HAP-1 (cell line): ENCODE measurements around the gene CDC42EP2.
A peak's percentile ranks its signal among the peaks of the same experiment; 100 is the strongest.

Source experiments
- DNase-seq, 2 experiments: peaks; one replicate each; pipeline ENCODE4 v3.0.0-alpha.2; 2016 to 2020; ENCODE audit warnings: low spot score in 2 of 2
- H3K27me3 ChIP-seq: fragments of 250-450 bp; sonication (Bioruptor Pico); 2 replicates; pipeline ENCODE4 v1.5.1; 2020; ENCODE audit warnings: low read depth, mild to moderate bottlenecking, moderate library complexity
- H3K36me3 ChIP-seq: fragments of 250-450 bp; sonication (Bioruptor Pico); replicated peaks from 2 replicates; pipeline ENCODE4 v1.5.1; 2020; ENCODE audit warnings: mild to moderate bottlenecking
- H3K4me1 ChIP-seq: fragments of 250-450 bp; sonication (Bioruptor Pico); 2 replicates; pipeline ENCODE4 v1.5.1; 2020; ENCODE audit warnings: mild to moderate bottlenecking
- H3K4me3 ChIP-seq: fragments of 250-450 bp; sonication (Bioruptor Pico); 2 replicates; pipeline ENCODE4 v1.5.1; 2020; ENCODE audit warnings: mild to moderate bottlenecking, moderate library complexity
- H3K9me3 ChIP-seq: fragments of 250-450 bp; sonication (Bioruptor Pico); 2 replicates; pipeline ENCODE4 v1.5.1; 2020; ENCODE audit warnings: mild to moderate bottlenecking, moderate library complexity
- in situ Hi-C: fragments of 300-500 bp; cut with MboI; formaldehyde crosslinking; loops from 3 replicates; pipeline ENCODE4 v1.14.3; 2020; ENCODE audit warnings: low sequenced_read_pairs, inconsistent platforms, mixed read lengths

The CDC42EP2 gene

DNA sequence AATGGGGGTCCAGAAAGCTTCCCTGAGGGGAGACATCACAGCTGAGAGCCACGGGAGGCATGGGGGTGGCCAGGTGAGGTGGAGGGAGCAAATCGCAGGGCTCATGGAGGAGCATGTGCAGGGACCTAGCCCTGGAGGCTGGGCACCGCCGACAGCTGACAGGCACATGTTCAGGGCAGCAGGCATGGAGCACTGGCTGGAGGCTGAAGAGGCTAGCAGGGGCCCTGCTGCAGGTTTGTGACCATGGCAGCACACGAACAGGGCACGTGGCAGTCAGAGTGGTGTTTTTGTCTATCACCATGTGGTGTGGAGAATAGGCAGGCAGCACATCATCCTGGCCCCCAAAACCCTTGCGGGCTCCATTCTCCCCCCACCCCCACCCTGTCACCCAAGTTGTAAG lies 10.1 kb upstream of the CDC42EP2 start:
- no peaks in the 10 kb centered on the region for H3K4me1 ChIP-seq
- H3K27me3 ChIP-seq: no peaks in the 10 kb centered on the region
- H3K4me3 ChIP-seq: no peak overlapping the region
- no peaks in the 10 kb centered on the region for H3K9me3 ChIP-seq
- peaks cover 24% of the 10 kb centered on the region for H3K36me3 ChIP-seq
- in situ Hi-C loops: no loop called here
- no peak for DNase-seq

DNA sequence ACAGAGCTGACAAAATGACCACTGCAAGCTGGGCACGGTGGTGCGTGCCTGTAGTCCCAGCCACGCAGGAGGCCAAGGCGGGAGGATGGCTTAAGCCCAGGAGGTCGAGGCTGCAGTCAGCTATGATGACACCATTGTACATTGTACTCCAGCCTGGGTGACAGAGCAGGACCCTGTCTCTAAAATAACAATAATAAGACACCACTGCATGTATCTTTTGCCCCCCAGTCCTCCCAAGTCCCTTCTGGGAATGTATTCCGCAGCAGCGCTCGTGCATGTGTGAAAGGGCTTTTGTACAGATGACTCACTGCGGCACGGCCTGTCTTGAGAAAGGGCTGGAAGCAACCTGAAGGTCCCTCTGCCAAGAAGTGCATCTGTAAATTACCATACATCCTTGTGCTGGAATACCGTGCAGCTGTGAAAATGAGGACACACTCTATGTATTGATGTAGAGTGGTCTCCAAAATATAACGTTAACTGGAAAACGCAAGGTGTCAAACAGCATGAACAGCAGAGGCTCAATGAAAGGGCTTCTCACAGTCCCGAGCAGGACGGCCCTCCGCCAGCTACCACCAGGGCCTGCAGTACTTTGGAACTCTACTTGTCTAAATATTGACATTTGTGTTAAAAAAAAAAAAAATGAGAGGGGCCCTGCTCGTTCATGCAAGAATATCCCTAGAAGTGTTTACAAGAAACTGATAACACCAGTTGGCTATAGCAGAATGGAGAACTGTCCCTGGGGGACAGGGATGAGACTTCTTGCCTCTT lies 9.0 kb upstream of the CDC42EP2 start:
- H3K36me3 ChIP-seq: peaks cover 20% of the 10 kb centered on the region
- H3K4me3 ChIP-seq: no peak overlapping the region
- H3K9me3 ChIP-seq: no peaks in the 10 kb centered on the region
- no peak for DNase-seq
- H3K27me3 ChIP-seq: no peaks in the 10 kb centered on the region
- H3K4me1 ChIP-seq: no peaks in the 10 kb centered on the region
- in situ Hi-C loops: no loop called here

DNA sequence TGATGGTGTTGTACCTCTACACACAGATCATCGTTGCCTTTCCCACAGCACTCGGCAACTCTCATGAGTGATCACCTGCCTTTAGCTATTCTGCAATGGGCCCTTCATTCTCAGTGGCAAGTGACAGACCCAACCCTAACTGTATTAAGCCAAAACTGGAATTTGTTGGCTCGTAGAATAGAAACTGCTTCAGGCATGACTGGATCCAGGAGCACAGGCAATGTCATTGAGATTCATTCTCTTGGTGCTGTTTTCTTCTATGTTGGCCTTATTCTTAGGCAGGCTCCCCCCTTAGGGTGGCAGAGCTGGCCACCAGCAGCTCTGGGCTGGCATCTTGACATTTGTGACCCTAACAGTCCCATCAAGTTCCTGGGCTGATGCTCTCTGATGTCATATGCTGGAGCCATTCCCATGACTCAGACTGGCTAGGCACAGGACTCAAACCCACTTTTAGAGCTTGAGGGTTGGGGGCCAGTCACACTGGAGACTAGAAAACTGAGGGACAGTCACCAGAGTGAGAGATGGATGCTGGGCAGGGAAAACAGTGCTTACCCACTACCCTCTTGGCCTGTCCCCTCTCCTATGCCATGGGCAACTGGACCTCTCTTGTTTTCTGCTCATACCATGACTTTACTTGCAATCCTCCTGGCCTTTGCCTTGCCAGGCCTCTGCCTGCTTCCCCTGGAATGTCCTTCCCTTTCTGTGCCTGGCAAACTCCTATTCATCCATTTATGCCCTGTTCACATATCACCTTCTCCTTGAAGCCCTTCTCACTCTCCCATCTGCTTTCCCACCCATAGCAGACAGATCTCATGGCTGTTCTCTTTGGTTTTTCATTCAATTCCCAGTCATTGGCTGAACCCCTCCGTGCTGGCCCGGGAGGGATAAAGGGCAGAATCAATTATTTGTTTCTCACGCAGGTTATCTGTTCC lies 7.1 kb upstream of the CDC42EP2 start:
- DNase-seq: no peak
- no peaks in the 10 kb centered on the region for H3K9me3 ChIP-seq
- H3K27me3 ChIP-seq: no peaks in the 10 kb centered on the region
- in situ Hi-C loops: no loop called here
- no peaks in the 10 kb centered on the region for H3K4me1 ChIP-seq
- H3K36me3 ChIP-seq: peaks cover 7% of the 10 kb centered on the region
- H3K4me3 ChIP-seq: no peak overlapping the region

DNA sequence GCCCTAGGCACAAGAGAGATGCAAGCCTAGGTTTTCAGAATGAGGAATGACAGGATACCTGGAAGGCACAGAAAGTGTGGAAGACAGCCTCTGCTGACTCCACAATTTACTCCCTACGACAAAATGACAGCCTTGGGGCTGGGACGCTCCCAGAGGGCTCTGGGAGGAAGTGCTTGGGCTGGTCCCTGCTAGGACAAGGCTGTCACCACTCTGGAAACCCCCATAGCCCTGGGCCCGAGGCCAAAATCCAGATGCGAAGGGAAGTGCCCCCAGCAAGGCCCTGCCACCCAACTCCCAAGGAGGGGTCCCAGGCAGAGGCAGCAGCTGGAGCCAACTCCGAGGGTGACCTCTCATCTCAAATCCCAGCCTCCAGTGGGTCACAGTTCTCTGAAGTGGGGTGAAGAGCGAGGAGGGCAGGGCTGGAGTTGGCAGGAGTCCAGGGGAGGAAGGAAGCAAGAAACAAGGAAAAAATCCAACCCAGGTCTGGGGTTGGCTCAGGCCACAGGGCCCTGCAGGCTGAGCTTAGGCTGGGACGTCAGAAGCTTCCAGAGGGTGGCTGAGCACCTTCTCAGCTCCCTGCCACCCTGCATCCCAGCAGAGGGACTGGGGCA lies 6.3 kb upstream of the CDC42EP2 start:
- DNase-seq: no peak
- H3K4me3 ChIP-seq: no peak overlapping the region

DNA sequence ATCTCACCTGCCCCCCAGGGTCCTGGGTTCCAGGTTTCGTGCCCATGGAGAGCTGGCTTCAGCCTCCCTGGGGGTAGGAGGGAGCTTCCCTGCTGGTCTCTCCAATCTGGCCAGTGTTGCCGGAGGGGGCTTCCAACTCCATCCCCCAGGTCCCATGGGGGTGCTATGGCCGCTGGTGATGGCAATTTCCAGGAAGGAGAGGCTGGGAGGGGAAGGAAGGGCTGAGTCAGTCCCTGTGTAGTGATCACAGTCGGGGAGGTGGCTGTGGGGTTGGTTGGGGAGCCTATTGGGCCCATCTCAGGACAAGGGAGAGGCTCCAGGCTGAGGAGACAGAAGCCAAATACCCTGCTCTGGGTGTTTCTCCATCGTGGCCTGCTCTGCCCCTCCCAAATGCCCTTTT lies 5.7 kb upstream of the CDC42EP2 start:
- Histone ChIP-seq H3K4me1 (no peaks in the 10 kb centered on the region), H3K27me3 (no peaks in the 10 kb centered on the region), H3K36me3 (peaks cover 1% of the 10 kb centered on the region), H3K9me3 (no peaks in the 10 kb centered on the region), H3K4me3 (no peak overlapping the region)
- DNase-seq: no peak
- in situ Hi-C loops: no loop called here

More for the DNA sequence above, 6.3 kb upstream of the CDC42EP2 start:
- Histone ChIP-seq H3K4me1 (no peaks in the 10 kb centered on the region), H3K9me3 (no peaks in the 10 kb centered on the region), H3K27me3 (no peaks in the 10 kb centered on the region), H3K36me3 (peaks cover 7% of the 10 kb centered on the region)
- in situ Hi-C loops: no loop called here

DNA sequence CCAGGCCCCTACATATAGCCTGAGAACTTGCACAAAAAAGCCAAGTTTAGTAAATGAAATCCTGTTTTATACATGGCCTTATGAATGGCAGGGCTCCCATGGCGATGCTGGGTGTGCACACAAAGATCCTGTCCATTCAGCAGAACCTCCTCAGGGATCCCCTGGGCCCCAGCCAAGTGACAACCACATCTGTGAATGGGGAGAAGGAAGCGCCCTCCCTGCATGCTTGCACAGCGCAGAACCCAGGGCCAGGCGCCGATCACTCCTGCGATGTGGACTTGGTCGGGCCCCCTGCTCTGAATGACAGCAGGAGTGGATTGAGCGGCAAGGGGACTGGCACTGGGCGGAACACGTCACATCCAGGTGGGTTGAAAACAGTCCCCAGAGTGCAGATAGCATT lies 4.5 kb upstream of the CDC42EP2 start:
- Histone ChIP-seq H3K9me3 (no peaks in the 10 kb centered on the region), H3K4me3 (no peak overlapping the region), H3K27me3 (no peaks in the 10 kb centered on the region), H3K36me3 (no peaks in the 10 kb centered on the region; the same call in none of the 2 replicates), H3K4me1 (peaks cover 2% of the 10 kb centered on the region; the same call in 1 of the 2 replicates)
- in situ Hi-C loops: no loop called here
- DNase-seq: no peak

DNA sequence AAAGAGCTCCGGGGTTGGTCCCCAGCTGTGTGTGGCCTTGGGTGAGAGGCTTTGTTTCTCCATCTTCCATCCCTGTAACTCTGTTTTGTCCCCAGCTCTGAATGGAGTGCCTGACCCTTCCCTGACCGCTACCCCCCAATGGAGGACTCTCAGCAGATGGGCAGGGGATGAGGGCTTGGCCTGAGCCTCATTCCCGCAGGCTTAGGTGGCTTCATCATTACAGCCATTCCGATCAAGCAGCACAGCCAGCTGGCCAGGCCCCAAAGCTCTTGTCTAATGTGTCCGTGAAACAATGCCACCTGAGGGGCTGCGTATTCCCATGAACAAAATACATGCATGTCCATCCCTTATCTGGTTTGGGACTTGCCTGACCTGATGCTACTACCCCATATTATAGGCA lies 3.9 kb upstream of the CDC42EP2 start:
- Histone ChIP-seq H3K36me3 (no peaks in the 10 kb centered on the region; the same call in none of the 2 replicates), H3K4me3 (no peak overlapping the region), H3K4me1 (peaks cover 2% of the 10 kb centered on the region; the same call in 1 of the 2 replicates), H3K9me3 (no peaks in the 10 kb centered on the region), H3K27me3 (no peaks in the 10 kb centered on the region)
- in situ Hi-C loops: no loop called here
- DNase-seq: no peak

DNA sequence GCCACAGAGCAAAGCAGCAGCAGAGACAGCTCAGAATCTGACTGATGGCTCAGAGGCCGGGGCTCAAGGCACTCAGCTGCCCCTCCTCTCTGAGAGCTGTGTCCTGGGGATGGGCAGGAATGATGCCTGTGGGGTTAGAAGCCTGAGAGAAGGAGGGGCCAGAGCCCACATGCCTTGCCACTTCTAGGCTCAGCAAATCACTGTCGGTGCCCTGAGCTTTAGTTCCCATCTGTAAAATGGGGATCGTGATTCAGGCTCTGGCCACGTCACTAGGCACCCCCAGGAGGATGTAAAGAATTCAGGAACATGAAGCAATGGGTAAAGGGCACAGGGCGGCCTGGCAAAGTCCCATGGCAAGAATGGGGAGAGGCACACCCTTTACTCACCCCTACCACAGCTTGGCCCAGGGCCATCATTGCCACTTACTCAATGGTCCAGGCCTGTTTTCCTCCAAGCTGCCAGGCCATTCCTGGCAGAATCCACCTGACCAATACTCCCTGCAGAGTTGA lies 3.4 kb upstream of the CDC42EP2 start:
- no peak for DNase-seq
- in situ Hi-C loops: no loop called here
- Histone ChIP-seq H3K4me3 (no peak overlapping the region), H3K4me1 (peaks cover 7% of the 10 kb centered on the region; the same call in 1 of the 2 replicates), H3K36me3 (no peaks in the 10 kb centered on the region; the same call in 1 of the 2 replicates), H3K9me3 (no peaks in the 10 kb centered on the region), H3K27me3 (no peaks in the 10 kb centered on the region)

DNA sequence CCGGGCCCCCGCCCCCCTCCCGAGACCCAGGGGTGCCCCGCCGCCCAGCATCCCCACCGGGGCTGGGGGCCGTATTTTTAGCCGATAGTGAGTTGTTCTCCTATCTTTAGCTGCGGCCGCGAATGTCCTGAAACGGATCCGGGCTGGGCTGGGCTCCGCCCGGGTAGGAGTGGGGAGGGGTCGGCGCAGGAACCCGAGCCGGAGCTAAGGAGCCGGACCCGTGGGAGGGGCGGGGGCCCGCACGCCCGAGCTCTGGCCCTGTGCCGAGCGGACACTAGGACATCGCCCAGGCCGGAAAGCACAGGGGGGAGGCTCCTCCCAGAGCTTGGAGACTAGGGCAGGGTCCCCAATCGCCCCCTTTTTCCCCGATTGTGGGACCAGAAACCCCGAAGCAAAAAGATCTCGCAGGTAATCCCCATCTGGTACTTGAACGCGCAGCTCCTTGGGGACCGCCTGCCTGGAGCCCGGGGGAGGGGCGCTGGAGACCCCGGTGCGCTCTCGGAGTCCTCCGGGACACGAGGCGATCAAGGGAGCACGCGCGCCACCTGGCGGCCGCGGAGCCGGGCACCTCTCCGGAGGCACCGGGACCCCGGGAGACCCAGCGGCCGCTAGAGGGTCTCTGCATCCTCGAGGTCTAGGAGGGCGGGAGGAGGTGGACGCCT lies 669 bp downstream of the CDC42EP2 start:
- peak; percentile 79 to 95 for DNase-seq
- no peaks in the 10 kb centered on the region for H3K9me3 ChIP-seq
- no peaks in the 10 kb centered on the region for H3K27me3 ChIP-seq
- peaks cover 1% of the 10 kb centered on the region; the same call in 1 of the 2 replicates for H3K36me3 ChIP-seq
- in situ Hi-C loops: no loop called here
- peak overlapping the region; percentile 92 for H3K4me3 ChIP-seq
- H3K4me1 ChIP-seq: peaks cover 16% of the 10 kb centered on the region

DNA sequence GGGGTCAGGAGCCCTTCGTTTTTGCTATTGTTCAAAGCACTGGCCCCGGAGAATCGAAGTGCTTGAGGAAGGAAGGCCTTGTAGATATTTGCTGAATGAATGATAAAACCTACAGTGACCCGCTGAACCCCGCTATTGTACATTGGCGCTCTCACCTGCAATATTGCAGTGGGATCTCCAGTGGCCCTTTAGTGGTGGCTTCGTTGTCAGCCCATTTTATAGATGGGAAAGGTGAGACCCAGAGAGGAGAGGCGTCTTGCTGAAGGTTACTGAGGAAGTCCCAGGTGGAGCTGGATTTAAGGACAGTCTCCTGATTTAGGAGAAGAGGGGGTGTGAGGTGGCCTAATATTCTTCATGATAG lies 1.2 kb downstream of the CDC42EP2 start:
- no peak for DNase-seq
- Histone ChIP-seq H3K36me3 (peaks cover 7% of the 10 kb centered on the region; the same call in 1 of the 2 replicates), H3K27me3 (no peaks in the 10 kb centered on the region), H3K9me3 (no peaks in the 10 kb centered on the region), H3K4me1 (peaks cover 16% of the 10 kb centered on the region), H3K4me3 (peak overlapping the region; percentile 92)
- in situ Hi-C loops: no loop called here

DNA sequence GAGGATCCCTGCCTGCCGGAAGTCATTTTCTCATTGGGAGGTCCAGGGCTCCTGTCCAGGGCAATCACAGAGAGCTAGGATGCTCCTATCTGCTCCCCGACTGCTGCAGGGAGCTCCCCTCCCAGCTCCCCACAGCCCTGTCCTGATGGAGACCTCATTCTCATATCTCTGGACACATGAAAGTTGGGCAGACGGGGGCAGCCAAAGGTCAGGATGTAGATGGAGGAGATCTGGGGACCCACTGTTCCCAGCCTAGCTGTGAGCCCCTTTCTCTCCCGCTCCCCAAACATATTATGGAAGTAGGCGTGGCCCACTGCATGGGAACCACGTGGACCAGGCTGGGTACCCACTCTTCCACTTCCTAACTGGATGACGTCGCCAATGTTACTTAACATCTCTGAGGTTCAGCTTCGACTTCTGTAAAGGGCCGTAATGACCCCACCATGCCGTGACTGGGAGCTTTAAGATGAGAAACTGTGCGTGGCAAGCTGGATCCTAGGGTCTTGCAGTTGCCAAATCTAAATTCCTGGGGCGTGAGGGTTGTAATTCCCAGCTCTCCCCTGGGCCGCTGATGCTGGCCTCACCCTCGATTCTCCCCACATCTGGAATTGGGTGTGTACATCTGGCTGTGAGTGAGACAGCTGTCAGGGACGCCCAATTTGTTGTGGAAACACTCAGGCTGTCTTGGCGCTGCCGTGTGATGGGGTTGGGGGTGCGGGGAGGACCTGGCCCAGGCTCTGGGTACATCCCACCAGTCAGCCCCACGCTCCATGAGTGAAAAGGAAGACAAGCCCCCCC lies 1.8 kb downstream of the CDC42EP2 start:
- no peaks in the 10 kb centered on the region for H3K27me3 ChIP-seq
- no peaks in the 10 kb centered on the region for H3K9me3 ChIP-seq
- DNase-seq: no peak
- H3K36me3 ChIP-seq: peaks cover 12% of the 10 kb centered on the region
- peaks cover 16% of the 10 kb centered on the region for H3K4me1 ChIP-seq
- peak overlapping the region; percentile 92 for H3K4me3 ChIP-seq
- in situ Hi-C loops: no loop called here

DNA sequence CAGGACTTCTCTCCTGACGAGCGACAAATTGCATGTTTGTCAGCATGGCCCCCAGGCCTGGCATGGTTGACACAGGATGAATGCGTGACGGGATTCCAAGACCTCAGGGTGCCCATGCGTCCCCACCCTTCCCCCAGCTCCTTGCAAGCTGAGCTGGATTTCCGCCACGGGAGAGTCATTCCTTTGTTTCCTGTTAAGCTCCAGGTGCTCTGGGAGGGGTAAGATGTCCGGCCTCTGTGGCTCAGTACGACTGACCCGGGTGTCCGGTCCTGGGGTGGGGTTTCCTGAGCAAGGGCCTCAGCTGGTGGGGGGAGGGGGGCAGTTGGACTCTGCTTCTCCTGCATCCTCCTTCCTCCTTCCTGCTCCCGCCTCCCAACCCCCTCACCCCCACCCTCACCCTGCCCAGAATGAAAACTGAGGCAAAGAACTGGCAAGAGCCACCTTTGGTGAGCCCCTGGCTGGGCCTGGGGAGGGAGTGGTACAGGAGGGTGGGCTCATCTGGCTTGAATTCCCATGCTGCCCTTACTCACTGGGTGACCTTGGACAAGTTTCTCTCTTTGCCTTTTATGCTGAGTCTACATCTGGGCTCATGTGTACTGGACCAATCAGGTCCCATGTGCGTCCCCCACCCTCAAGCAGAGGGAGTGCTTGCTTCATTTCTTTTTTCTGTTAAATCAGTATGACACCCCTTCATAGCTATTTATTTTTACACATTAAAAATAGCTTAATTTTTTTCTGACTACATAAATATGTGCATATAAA lies 2.5 kb downstream of the CDC42EP2 start:
- peak overlapping the region; percentile 9 for H3K4me3 ChIP-seq
- peaks cover 16% of the 10 kb centered on the region for H3K4me1 ChIP-seq
- DNase-seq: peak in 1 of 2 experiments; percentile 66
- H3K36me3 ChIP-seq: peaks cover 20% of the 10 kb centered on the region
- no peaks in the 10 kb centered on the region for H3K9me3 ChIP-seq
- in situ Hi-C loops: no loop called here
- H3K27me3 ChIP-seq: no peaks in the 10 kb centered on the region
